A673 (cell line): ENCODE results near the gene HMG20A.

ENCODE experiments used
- EZH2 ChIP-seq: fragments of 200-600 bp; sonication (generic); IDR thresholded peaks from 2 replicates; pipeline ENCODE4 v1.6.1; 2017; ENCODE audit warnings: borderline replicate concordance, low read depth, mild to moderate bottlenecking, mixed read lengths, antibody characterized with exemption, low read length; ENCODE audit not compliant: poor library complexity, severe bottlenecking
- TF ChIP-seq, protein P1 (sequence below): fragments of 300-800, 200-600 bp; sonication (generic); conservative IDR thresholded peaks from 2 replicates; pipeline ENCODE4 v1.5.1; 2017; ENCODE audit warnings: low read depth, mild to moderate bottlenecking, antibody characterized with exemption, low read length, moderate library complexity, mixed read lengths

DNA sequence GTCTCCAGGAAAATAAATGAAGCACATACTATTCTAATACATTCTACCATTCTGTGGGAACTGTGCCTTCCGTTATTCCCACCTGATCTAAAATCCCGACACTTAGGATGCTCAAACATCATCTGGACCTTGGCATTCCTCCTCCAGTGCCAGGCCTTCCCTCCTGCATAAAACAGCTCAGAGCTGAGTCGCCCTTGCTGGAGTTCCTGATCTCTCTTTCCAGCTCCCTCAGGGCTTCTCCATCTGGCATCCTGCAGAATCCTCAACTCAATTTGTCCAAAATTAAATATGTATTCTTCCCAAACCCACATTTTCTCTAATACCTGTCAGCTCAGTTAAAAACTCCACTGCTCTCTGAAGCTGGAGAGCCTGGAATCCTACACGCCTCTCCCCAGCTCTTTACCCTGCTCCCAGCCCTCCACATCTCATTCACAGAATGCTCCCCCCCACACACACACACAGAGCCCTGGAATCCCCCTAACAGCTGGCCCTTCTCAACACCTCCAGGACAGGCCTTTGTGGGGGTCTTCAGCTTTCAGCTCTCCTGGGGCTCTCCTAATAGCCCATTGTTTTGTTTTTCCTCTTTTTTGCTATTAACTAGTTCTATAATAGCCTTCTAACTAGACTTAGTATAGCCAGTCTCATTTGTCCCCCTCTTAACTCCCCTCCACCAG, 78.5 kb downstream of the HMG20A start:
- TF ChIP-seq EZH2, result no peak
- TF ChIP-seq, protein P1, sequence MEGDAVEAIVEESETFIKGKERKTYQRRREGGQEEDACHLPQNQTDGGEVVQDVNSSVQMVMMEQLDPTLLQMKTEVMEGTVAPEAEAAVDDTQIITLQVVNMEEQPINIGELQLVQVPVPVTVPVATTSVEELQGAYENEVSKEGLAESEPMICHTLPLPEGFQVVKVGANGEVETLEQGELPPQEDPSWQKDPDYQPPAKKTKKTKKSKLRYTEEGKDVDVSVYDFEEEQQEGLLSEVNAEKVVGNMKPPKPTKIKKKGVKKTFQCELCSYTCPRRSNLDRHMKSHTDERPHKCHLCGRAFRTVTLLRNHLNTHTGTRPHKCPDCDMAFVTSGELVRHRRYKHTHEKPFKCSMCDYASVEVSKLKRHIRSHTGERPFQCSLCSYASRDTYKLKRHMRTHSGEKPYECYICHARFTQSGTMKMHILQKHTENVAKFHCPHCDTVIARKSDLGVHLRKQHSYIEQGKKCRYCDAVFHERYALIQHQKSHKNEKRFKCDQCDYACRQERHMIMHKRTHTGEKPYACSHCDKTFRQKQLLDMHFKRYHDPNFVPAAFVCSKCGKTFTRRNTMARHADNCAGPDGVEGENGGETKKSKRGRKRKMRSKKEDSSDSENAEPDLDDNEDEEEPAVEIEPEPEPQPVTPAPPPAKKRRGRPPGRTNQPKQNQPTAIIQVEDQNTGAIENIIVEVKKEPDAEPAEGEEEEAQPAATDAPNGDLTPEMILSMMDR, result no peak
